SK-N-SH treated with all-trans-retinoic acid at 6 μM for 48 hours (cell line): ENCODE data around the gene DNAAF8.

Source experiments
- ATAC-seq: fragments of 200-7000 bp; cut with Tn5 transposase; 3 replicates; pipeline ENCODE4 v1.9.1; 2020; ENCODE audit warnings: mild to moderate bottlenecking, moderate library complexity
- ARNTL ChIP-seq: fragments of 450-650 bp; formaldehyde crosslinking; IDR thresholded peaks from 2 replicates; pipeline ENCODE4 v1.5.0; 2020; ENCODE audit warnings: low read depth, mild to moderate bottlenecking, moderate library complexity, borderline replicate concordance
- BACH2 ChIP-seq: fragments of 250-450 bp; sonication (Bioruptor Pico); IDR thresholded peaks from 2 replicates; pipeline ENCODE4 v1.9.0; 2021; ENCODE audit warnings: mild to moderate bottlenecking, borderline replicate concordance
- CREB5 ChIP-seq: fragments of 250-450 bp; sonication (Bioruptor Pico); IDR thresholded peaks from 2 replicates; pipeline ENCODE4 v1.5.1; 2020; ENCODE audit warnings: low read depth, mild to moderate bottlenecking, moderate library complexity
- CSDC2 ChIP-seq: fragments of 250-450 bp; sonication (Bioruptor Pico); IDR thresholded peaks from 2 replicates; pipeline ENCODE4 v1.5.0; 2020; ENCODE audit warnings: mild to moderate bottlenecking, moderate library complexity
- CSRNP3 ChIP-seq: fragments of 250-450 bp; sonication (Bioruptor Pico); IDR thresholded peaks from 2 replicates; pipeline ENCODE4 v1.5.1; 2021; ENCODE audit warnings: mild to moderate bottlenecking, moderate library complexity
- ESRRG ChIP-seq: fragments of 250-450 bp; sonication (Bioruptor Pico); IDR thresholded peaks from 2 replicates; pipeline ENCODE4 v1.6.1; 2021; ENCODE audit warnings: mild to moderate bottlenecking
- GLIS3 ChIP-seq: fragments of 250-450 bp; sonication (Bioruptor Pico); IDR thresholded peaks from 2 replicates; pipeline ENCODE4 v1.5.0; 2020; ENCODE audit warnings: mild to moderate bottlenecking, moderate library complexity
- ISL1 ChIP-seq: fragments of 250-450 bp; sonication (Bioruptor Pico); IDR thresholded peaks from 2 replicates; pipeline ENCODE4 v2.1.2; 2022; ENCODE audit warnings: mild to moderate bottlenecking, moderate library complexity
- OSR1 ChIP-seq: fragments of 250-450 bp; sonication (Bioruptor Pico); IDR thresholded peaks from 2 replicates; pipeline ENCODE4 v1.8.0; 2022; ENCODE audit warnings: moderate library complexity, mild to moderate bottlenecking, inconsistent platforms
- PATZ1 ChIP-seq: fragments of 250-450 bp; sonication (Bioruptor Pico); IDR thresholded peaks from 2 replicates; pipeline ENCODE4 v1.8.0; 2020; ENCODE audit warnings: mild to moderate bottlenecking, moderate library complexity, borderline replicate concordance
- POU6F1 ChIP-seq: fragments of 250-450 bp; sonication (Bioruptor Pico); IDR thresholded peaks from 2 replicates; pipeline ENCODE4 v1.8.0; 2021; ENCODE audit warnings: low read depth, mild to moderate bottlenecking, moderate library complexity, borderline replicate concordance
- PPARA ChIP-seq: fragments of 250-450 bp; sonication (Bioruptor Pico); IDR thresholded peaks from 2 replicates; pipeline ENCODE4 v1.5.0; 2020; ENCODE audit warnings: mild to moderate bottlenecking, borderline replicate concordance
- RARB ChIP-seq: fragments of 250-450 bp; sonication (Bioruptor Pico); IDR thresholded peaks from 2 replicates; pipeline ENCODE4 v1.8.0; 2021; ENCODE audit warnings: mild to moderate bottlenecking, moderate library complexity
- TOX ChIP-seq: fragments of 250-450 bp; sonication (Bioruptor Pico); IDR thresholded peaks from 2 replicates; pipeline ENCODE4 v1.8.0; 2021; ENCODE audit warnings: mild to moderate bottlenecking, moderate library complexity, borderline replicate concordance
- TSHZ2 ChIP-seq: fragments of 250-450 bp; sonication (Bioruptor Pico); IDR thresholded peaks from 2 replicates; pipeline ENCODE4 v1.5.0; 2020; ENCODE audit warnings: mild to moderate bottlenecking, moderate library complexity
- ZC3H10 ChIP-seq: fragments of 250-450 bp; sonication (Bioruptor Pico); IDR thresholded peaks from 2 replicates; pipeline ENCODE4 v1.5.1; 2021; ENCODE audit warnings: mild to moderate bottlenecking, moderate library complexity
- ZFP3 ChIP-seq: fragments of 250-450 bp; sonication (Bioruptor Pico); IDR thresholded peaks from 2 replicates; pipeline ENCODE4 v1.5.0; 2020; ENCODE audit warnings: mild to moderate bottlenecking, moderate library complexity
- ZFP30 ChIP-seq: fragments of 450-650 bp; formaldehyde crosslinking; IDR thresholded peaks from 2 replicates; pipeline ENCODE4 v1.5.0; 2022; ENCODE audit warnings: mild to moderate bottlenecking, moderate library complexity
- ZNF565 ChIP-seq: fragments of 450-650 bp; formaldehyde crosslinking; conservative IDR thresholded peaks from 2 replicates; pipeline ENCODE4 v1.5.0; 2020; ENCODE audit warnings: low read depth, mild to moderate bottlenecking, moderate library complexity
- ZNF70 ChIP-seq: fragments of 450-650 bp; formaldehyde crosslinking; IDR thresholded peaks from 2 replicates; pipeline ENCODE4 v1.5.0; 2020; ENCODE audit warnings: mild to moderate bottlenecking, moderate library complexity
- ZNF8 ChIP-seq: fragments of 450-650 bp; formaldehyde crosslinking; IDR thresholded peaks from 2 replicates; pipeline ENCODE4 v1.5.0; 2020; ENCODE audit warnings: mild to moderate bottlenecking, moderate library complexity

Gene DNAAF8

GRCh38 chr16:4704491-4704890 is 29.8 kb upstream of the DNAAF8 start (continued):
- TF ChIP-seq POU6F1 (CRISPR knock-in tag) (no peak), ZFP30 (CRISPR knock-in tag) (no peak), BACH2 (CRISPR knock-in tag) (no peak), TOX (CRISPR knock-in tag) (no peak), CREB5 (CRISPR knock-in tag) (no peak)
- TF ChIP-seq, all 23 proteins: peak for 0

- ATAC-seq = no peak
- TF ChIP-seq GLIS3 (CRISPR knock-in tag) (no peak), ARNTL (no peak), ESRRG (no peak), CSDC2 (CRISPR knock-in tag) (no peak), ISL1 (CRISPR knock-in tag) (no peak), TOX (CRISPR knock-in tag) (no peak), PATZ1 (CRISPR knock-in tag) (no peak), OSR1 (CRISPR knock-in tag) (no peak), BACH2 (CRISPR knock-in tag) (no peak), ZNF8 (no peak), ZFP3 (CRISPR knock-in tag) (no peak), PPARA (no peak), TSHZ2 (no peak), ZC3H10 (no peak), ZNF565 (CRISPR knock-in tag) (no peak), CREB5 (CRISPR knock-in tag) (no peak), ZNF70 (CRISPR knock-in tag) (no peak), ZFP30 (CRISPR knock-in tag) (no peak), RARB (CRISPR knock-in tag) (no peak), POU6F1 (CRISPR knock-in tag) (no peak)
- TF ChIP-seq, all 23 proteins: peak for 0
Measured at GRCh38 chr16:4704913-4705312, 29.4 kb upstream of the DNAAF8 start.

GRCh38 chr16:4706871-4707270 is 27.5 kb upstream of the DNAAF8 start:
- no peak for ATAC-seq
- TF ChIP-seq RARB (CRISPR knock-in tag) (no peak), PPARA (no peak), ZNF565 (CRISPR knock-in tag) (no peak), PATZ1 (CRISPR knock-in tag) (no peak), OSR1 (CRISPR knock-in tag) (no peak), TOX (CRISPR knock-in tag) (no peak), ZNF8 (no peak), CSRNP3 (CRISPR knock-in tag) (no peak), CSDC2 (CRISPR knock-in tag) (no peak), ESRRG (no peak), ZFP30 (CRISPR knock-in tag) (no peak), CREB5 (CRISPR knock-in tag) (no peak), ZC3H10 (no peak), ZFP3 (CRISPR knock-in tag) (no peak), GLIS3 (CRISPR knock-in tag) (no peak)
